GM12864 (cell line): ENCODE measurements around the gene NDP.

Source experiments
- DNase-seq: peaks from one replicate; pipeline ENCODE4 v3.0.0-alpha.2; 2011; ENCODE audit warnings: low read depth
- H3K4me3 ChIP-seq: 2 replicates; pipeline ENCODE4 v1.5.1; 2011; ENCODE audit warnings: mild to moderate bottlenecking, low read depth, low read length, control low read depth
- CTCF ChIP-seq: IDR thresholded peaks from 2 replicates; pipeline ENCODE4 v1.5.1; 2011; ENCODE audit warnings: low read depth, mild to moderate bottlenecking, moderate library complexity, low read length, control low read depth, inconsistent platforms; ENCODE audit errors: missing control alignments

NDP gene

DNA sequence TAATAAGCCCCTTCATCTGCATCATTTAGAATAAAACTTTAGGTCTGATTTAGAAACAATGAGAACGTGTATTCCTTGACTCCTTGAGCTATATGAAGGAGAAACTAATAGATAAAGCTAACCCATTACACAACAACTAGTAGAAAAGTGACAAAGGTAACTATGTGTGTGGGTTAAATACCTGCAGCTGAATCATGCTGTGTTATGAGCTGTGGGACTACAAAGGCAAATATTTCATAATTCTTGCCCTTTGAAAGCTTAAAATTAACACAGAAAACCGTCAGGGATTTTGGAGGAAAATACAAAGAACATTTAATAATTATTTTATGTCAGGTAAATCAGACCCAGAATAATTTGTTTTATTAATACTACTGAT, 898 bp upstream of the NDP start:
- H3K4me3 ChIP-seq = no peak overlapping the region
- DNase-seq = no peak

DNA sequence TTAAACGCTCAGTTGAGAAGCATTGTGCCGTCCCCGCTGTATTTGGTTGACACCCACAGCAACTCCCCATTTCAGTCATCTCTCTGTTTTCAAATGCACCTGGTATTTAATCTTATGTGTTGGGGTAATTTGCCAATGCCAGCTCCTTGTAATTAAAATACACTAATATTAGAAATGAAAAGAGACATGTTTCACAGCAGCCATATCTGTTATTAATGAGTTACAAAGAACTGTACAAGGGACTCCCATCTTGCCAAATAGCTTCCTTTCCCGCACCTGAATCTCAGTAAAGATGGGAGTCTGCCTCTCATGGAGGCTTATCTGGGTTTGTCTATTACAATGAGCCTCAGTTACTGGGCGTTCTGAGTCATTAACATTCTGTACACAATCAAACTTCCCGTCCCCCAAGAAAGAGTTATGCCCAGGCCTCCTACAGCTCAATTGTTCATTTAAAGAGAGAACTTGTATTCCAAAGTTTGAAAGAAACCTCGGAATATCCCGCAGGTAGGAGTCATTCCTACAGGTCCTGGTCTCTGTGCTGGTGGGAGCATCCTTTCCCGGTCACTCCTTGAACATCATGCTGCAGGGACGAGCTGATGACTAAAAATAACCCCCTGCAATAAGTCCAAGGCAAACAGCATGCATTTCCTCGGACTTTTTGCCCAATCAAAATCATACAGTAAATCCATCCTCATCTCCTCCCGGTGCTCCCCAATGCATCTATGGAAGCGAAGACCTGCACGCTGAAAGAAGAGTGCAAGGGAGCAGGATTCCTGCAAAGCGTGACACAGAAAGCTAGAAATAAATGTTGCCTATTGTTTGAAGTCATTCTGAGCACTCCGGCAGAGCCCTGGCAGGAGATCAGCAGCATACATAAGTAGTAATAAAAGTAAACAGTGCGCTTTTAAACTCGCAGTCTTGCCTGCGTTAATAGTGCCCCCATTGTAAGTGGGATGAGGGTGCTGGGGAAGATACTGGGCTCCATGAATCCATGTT, 926 bp downstream of the NDP start:
- no peak for DNase-seq
- no peak for TF ChIP-seq CTCF
- H3K4me3 ChIP-seq = no peak overlapping the region

More for the DNA sequence above, 898 bp upstream of the NDP start:
- no peak for TF ChIP-seq CTCF

DNA sequence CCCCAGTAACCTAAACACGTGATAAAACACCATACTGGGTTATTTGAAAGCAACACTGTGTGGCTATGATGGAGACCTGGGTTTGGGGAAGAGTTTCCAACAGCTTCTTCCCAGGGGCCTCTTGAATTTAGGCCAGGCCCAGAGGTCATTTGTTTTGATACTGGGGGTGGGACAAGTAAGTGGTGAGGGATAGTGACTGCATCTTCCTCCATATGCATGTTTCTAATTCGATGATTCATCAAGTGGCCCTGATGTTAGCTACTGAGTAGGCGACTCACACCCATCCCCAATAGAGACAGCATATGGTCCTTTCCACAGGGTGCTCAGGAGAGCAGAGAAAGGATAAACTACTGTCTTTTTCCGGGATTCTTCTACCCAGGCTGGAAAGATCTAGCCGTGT, 2.7 kb downstream of the NDP start:
- TF ChIP-seq CTCF = no peak
- no peak for DNase-seq
- H3K4me3 ChIP-seq = no peak overlapping the region

- DNase-seq = no peak
- no peak for TF ChIP-seq CTCF
- H3K4me3 ChIP-seq = no peak overlapping the region
Measured at GRCh38 chrX:43969504-43970501, 3.4 kb downstream of the NDP start.

DNA sequence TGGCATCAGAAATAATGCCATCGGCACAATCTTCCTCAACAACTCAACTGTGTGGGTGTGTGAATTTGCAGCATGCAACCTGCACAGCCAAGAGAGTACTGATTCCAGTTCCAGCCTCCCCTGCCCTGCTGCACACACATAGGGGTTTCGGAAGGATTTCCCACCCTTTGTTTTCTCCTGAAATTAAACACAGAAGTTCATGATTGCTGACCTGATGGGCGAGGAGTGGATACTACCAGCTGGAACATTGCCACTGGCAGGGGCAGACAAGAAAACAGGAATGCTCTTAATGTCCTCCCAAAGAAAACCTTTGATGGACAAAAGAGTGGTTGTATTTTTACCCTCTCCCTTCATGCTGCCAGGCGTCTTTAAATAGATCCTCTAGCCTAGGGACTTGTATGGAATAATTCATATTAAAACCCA, 4.8 kb downstream of the NDP start:
- no peak overlapping the region for H3K4me3 ChIP-seq
- TF ChIP-seq CTCF = no peak
- DNase-seq = no peak

- TF ChIP-seq CTCF = no peak
- H3K4me3 ChIP-seq = no peak overlapping the region
- no peak for DNase-seq
Measured at GRCh38 chrX:43964936-43965335, 8.3 kb downstream of the NDP start.
